Kidney (tissue), 22 donors: Measurements from ENCODE around the gene HIRA. TPM values are rescaled to one million over a fixed set of nuclear protein-coding genes. Genes with fewer than 3 reads are reported as not detected.

Experiments
- DNase-seq, 5 donors: peaks; one replicate each; pipeline ENCODE4 v3.0.0-alpha.2; 2013 to 2020
- FAIRE-seq: peaks from 2 replicates; lab custom pipeline; 2012; peaks lifted over from hg19 to GRCh38; lab: Jason Lieb, UNC
- H3K27ac ChIP-seq, 2 donors: one replicate each; pipeline ENCODE4 v1.7.0; 2013; ENCODE audit warnings: low read depth in 2 of 2, low read length in 2 of 2, inconsistent platforms in 1 of 2
- H3K27me3 ChIP-seq: one replicate; pipeline ENCODE4 v1.7.1; 2013; ENCODE audit warnings: low read length, inconsistent platforms; ENCODE audit not compliant: control insufficient read depth, insufficient read depth
- H3K36me3 ChIP-seq, 3 donors: one replicate each; pipeline versions ENCODE4 v1.7.0 to v1.7.1; 2013; ENCODE audit warnings: low read length in 3 of 3, control low read depth in 1 of 3, inconsistent platforms in 1 of 3; ENCODE audit not compliant: insufficient read depth in 3 of 3, control insufficient read depth in 2 of 3
- H3K4me1 ChIP-seq, 3 donors: one replicate each; pipeline versions ENCODE4 v1.7.0 to v1.7.1; 2013; ENCODE audit warnings: low read length in 3 of 3, inconsistent platforms in 1 of 3, low read depth in 1 of 3; ENCODE audit not compliant: control insufficient read depth in 2 of 3, insufficient read depth in 2 of 3
- H3K4me3 ChIP-seq, 3 donors: one replicate each; pipeline versions ENCODE4 v1.7.0 to v1.8.1; 2013; ENCODE audit warnings: low read length in 3 of 3, control low read depth in 1 of 3, inconsistent platforms in 1 of 3
- H3K9ac ChIP-seq, 3 donors: one replicate each; pipeline versions ENCODE4 v1.7.0 to v1.7.1; 2013; ENCODE audit warnings: low read length in 3 of 3, control low read depth in 1 of 3, inconsistent platforms in 1 of 3
- H3K9me3 ChIP-seq, 3 donors: one replicate each; pipeline versions ENCODE4 v1.7.0 to v1.7.1; 2013; ENCODE audit warnings: low read length in 3 of 3, control low read depth in 1 of 3, inconsistent platforms in 1 of 3; ENCODE audit not compliant: control insufficient read depth in 2 of 3, insufficient read depth in 1 of 3
- intact Hi-C: fragments of 100-400 bp; cut with DNase I; formaldehyde crosslinking; loops from one replicate; pipeline ENCODE4 v1.11.1; 2022
- long read RNA-seq, 10 donors: library from polyadenylated mRNA in 1 of 10; unstranded in 1 of 10; transcript quantifications; one replicate each; pipeline ENCODE4 v2.0.0 and lab custom pipeline, GENCODE V29; 2021 to 2026
- polyA plus RNA-seq: library from polyadenylated mRNA; stranded (reverse); fragments of 350-450 nt; fragmentation: Illumina TruSeq; extraction: RNeasy Lipid Tissue Mini Kit (QIAGEN cat#74804); gene quantifications from one replicate; pipeline ENCODE4 v1.2.3, GENCODE V29; 2014; ENCODE audit warnings: low read depth, low replicate concordance; ENCODE audit not compliant: insufficient read depth
- total RNA-seq: library from RNA; stranded (reverse); fragmentation: NEBNext Ultra II Directional; extraction: Animal tissue kit (Norgen Biotek cat#: 25700); gene quantifications from one replicate; pipeline ENCODE4 v1.2.1, GENCODE V29; 2021
- TF ChIP-seq, protein P1 (sequence below): IDR thresholded peaks from 3 replicates; pipeline ENCODE4 v1.5.1; 2012; ENCODE audit warnings: mild to moderate bottlenecking, moderate library complexity, borderline replicate concordance; ENCODE audit not compliant: insufficient read depth; ENCODE audit errors: extremely low read depth
- donor health status: control.
- donor health status: control.
- donor health status: control.
- donor health status: control.
- donor health status: control.
- donor health status: DM: yes; HTN: yes; CAD: no.
- donor health status: Normal renal cell carcinoma (clear cell type).

Gene HIRA, protein sequence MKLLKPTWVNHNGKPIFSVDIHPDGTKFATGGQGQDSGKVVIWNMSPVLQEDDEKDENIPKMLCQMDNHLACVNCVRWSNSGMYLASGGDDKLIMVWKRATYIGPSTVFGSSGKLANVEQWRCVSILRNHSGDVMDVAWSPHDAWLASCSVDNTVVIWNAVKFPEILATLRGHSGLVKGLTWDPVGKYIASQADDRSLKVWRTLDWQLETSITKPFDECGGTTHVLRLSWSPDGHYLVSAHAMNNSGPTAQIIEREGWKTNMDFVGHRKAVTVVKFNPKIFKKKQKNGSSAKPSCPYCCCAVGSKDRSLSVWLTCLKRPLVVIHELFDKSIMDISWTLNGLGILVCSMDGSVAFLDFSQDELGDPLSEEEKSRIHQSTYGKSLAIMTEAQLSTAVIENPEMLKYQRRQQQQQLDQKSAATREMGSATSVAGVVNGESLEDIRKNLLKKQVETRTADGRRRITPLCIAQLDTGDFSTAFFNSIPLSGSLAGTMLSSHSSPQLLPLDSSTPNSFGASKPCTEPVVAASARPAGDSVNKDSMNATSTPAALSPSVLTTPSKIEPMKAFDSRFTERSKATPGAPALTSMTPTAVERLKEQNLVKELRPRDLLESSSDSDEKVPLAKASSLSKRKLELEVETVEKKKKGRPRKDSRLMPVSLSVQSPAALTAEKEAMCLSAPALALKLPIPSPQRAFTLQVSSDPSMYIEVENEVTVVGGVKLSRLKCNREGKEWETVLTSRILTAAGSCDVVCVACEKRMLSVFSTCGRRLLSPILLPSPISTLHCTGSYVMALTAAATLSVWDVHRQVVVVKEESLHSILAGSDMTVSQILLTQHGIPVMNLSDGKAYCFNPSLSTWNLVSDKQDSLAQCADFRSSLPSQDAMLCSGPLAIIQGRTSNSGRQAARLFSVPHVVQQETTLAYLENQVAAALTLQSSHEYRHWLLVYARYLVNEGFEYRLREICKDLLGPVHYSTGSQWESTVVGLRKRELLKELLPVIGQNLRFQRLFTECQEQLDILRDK
- total RNA-seq (26.8 TPM), polyA plus RNA-seq (18.5 TPM)
- long read RNA-seq, donor 1 = 0 reads
- long read RNA-seq, donor 2, full-length matches to known transcripts = 2 of 2 reads
- long read RNA-seq, donor 2, partial matches to known transcripts = 0 of 2 reads
- long read RNA-seq, donor 2, other reads (novel, unspliced or antisense) = 0 of 2 reads
- long read RNA-seq, donor 3, full-length matches to known transcripts = 2 of 2 reads
- long read RNA-seq, donor 3, partial matches to known transcripts = 0 of 2 reads
- long read RNA-seq, donor 3, other reads (novel, unspliced or antisense) = 0 of 2 reads
- long read RNA-seq, donor 4, full-length matches to known transcripts = 1 of 1 reads
- long read RNA-seq, donor 4, partial matches to known transcripts = 0 of 1 reads
- long read RNA-seq, donor 4, other reads (novel, unspliced or antisense) = 0 of 1 reads
- long read RNA-seq, donor 5 = 0 reads
- long read RNA-seq, donor 6 = 0 reads
- long read RNA-seq, donor 7, full-length matches to known transcripts = 1 of 13 reads
- long read RNA-seq, donor 7, partial matches to known transcripts = 11 of 13 reads
- long read RNA-seq, donor 7, other reads (novel, unspliced or antisense) = 1 of 13 reads
- long read RNA-seq, donor 8, full-length matches to known transcripts = 1 of 1 reads
- long read RNA-seq, donor 8, partial matches to known transcripts = 0 of 1 reads
- long read RNA-seq, donor 8, other reads (novel, unspliced or antisense) = 0 of 1 reads
- long read RNA-seq, donor 9, full-length matches to known transcripts = 1 of 1 reads
- long read RNA-seq, donor 9, partial matches to known transcripts = 0 of 1 reads
- long read RNA-seq, donor 9, other reads (novel, unspliced or antisense) = 0 of 1 reads
- long read RNA-seq, donor 10, partial matches to known transcripts = 8 of 8 reads
- long read RNA-seq, donor 10, other reads (novel, unspliced or antisense) = 0 of 8 reads

DNA sequence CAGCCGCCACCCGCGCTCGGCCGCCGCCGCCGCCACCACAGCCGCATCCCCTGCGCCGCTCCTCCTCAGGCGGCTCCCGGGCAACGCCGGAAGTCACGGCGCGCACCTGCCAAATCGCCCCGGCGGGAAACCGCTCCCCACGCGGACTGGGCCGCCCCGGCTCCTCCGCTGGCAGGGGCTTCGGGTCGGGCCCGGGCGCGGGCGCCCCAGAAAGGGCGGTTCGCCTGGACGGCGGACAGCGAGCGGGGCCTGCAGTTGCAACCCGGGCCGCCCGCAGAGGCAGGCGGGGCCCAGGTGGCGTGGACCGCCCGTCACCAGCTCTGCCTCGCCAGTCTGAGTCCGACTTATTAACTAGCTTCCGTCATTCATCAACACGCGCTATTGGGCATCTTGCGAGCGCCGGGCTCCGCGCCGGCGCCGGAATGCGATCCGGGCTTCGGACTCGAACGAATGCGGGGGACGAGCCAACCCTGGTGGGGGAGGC, at the start of gene HIRA:
Gene HIRA (minus strand): TSS at position 85 of the 484 bp plus-strand sequence. CDS start 257 bp downstream, outside the sequence.
- FAIRE-seq = no peak
- peak within 1 kb of the TSS; percentile 81 to 96 (median 81) for H3K9ac ChIP-seq
- peak within 1 kb of the TSS; percentile 90 to 97 (median 94) for H3K4me3 ChIP-seq
- peaks cover 9 to 12% (median 11%) of the 10 kb centered on the region in 3 donors for H3K36me3 ChIP-seq
- TF ChIP-seq, protein P1, sequence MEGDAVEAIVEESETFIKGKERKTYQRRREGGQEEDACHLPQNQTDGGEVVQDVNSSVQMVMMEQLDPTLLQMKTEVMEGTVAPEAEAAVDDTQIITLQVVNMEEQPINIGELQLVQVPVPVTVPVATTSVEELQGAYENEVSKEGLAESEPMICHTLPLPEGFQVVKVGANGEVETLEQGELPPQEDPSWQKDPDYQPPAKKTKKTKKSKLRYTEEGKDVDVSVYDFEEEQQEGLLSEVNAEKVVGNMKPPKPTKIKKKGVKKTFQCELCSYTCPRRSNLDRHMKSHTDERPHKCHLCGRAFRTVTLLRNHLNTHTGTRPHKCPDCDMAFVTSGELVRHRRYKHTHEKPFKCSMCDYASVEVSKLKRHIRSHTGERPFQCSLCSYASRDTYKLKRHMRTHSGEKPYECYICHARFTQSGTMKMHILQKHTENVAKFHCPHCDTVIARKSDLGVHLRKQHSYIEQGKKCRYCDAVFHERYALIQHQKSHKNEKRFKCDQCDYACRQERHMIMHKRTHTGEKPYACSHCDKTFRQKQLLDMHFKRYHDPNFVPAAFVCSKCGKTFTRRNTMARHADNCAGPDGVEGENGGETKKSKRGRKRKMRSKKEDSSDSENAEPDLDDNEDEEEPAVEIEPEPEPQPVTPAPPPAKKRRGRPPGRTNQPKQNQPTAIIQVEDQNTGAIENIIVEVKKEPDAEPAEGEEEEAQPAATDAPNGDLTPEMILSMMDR = no peak
- intact Hi-C loops = no loop called here
- no peaks in the 10 kb centered on the region for H3K27me3 ChIP-seq
- H3K4me1 ChIP-seq = peaks cover 0 to 18% (median 8%) of the 10 kb centered on the region in 3 donors
- peak; percentile 78 to 94 (median 88) for DNase-seq
- H3K9me3 ChIP-seq = no peaks in the 10 kb centered on the region
- peak within 1 kb of the TSS; percentile 95 to 98 for H3K27ac ChIP-seq

DNA sequence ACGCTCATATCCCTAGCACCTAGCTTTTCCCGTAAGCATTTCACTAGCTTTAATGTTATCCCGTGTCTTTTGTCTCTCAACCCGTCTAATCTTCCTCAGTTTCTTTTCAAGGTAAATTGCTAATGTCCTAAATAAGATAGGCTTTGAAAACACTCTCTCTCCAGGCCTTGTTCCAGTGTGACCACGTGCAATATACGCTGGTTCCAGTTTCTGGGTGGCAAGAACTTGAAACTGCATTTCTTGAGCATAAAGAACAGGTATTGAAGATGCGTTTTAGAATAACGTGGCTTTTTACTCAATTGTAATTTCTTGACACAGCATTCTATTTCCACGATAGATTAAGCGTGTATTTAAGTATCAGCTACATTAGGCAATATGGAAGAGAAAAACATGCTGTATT, 49.3 kb upstream of the HIRA start:
- intact Hi-C loops = no loop called here
- no peak overlapping the region for H3K27ac ChIP-seq
- H3K9ac ChIP-seq = no peak overlapping the region
- no peaks in the 10 kb centered on the region for H3K9me3 ChIP-seq
- H3K36me3 ChIP-seq = peaks cover 0 to 3% (median 0%) of the 10 kb centered on the region in 3 donors
- no peak for DNase-seq
- peaks cover 0 to 4% (median 4%) of the 10 kb centered on the region in 3 donors for H3K4me1 ChIP-seq
- no peak for FAIRE-seq
- TF ChIP-seq, protein P1 = no peak
- no peaks in the 10 kb centered on the region for H3K27me3 ChIP-seq
- peak overlapping the region in 1 of 3 donors; percentile 1 for H3K4me3 ChIP-seq
